Stimulated activated CD8-positive, alpha-beta memory T cell treated with anti-CD3 and anti-CD28 coated beads, Interleukin-7, amount 100 ng/mL, for 48 hours (primary cell): ENCODE results near the gene HYI.
A peak's percentile ranks its signal among the peaks of the same experiment; 100 is the strongest.
"Not testable (repeated sequence)": the region's sequence is repeated elsewhere in the genome, so short reads cannot be mapped to it uniquely, and the experiment has no call there.

Experiments used
- DNase-seq, 2 donors: peaks; one replicate each; pipeline ENCODE4 v3.0.0-alpha.2; 2020; ENCODE audit warnings: low read depth in 1 of 2; ENCODE audit errors: extremely low read depth in 1 of 2

Gene HYI

DNA sequence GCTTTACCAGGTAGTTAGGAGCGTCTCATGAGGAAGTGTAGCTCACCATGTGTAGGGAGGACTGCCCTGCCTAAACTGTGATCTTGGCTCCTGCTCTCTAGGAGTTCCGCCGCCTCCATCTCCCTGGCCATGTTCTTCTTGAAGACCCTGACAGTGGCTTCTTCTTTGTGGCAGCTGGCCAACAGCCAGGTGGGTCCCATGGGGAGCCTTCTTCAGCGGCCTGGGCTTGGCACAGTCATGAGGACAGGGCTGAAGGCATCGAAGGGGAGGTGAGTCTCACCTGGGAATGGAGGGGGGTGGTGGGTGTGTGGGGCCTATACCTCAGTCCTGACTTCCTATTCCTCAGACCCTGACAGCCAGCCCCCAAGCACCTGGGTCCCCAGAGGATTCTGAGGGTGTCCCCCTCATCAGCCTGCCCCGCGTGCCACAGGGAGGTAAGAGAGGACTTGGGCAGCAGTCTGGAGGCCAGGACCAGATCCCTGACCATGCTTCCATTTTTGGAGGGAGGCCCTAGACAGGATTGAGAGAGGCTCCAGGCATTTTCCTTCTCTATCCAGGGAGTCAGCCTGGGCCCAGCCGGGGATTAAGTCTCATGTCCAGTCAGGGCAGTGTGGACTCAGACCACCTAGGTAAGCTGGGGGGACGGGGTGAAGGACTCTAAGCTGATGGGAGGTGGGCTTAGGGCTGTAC is 21.4 kb downstream of the HYI start:
- DNase-seq: no peak

DNA sequence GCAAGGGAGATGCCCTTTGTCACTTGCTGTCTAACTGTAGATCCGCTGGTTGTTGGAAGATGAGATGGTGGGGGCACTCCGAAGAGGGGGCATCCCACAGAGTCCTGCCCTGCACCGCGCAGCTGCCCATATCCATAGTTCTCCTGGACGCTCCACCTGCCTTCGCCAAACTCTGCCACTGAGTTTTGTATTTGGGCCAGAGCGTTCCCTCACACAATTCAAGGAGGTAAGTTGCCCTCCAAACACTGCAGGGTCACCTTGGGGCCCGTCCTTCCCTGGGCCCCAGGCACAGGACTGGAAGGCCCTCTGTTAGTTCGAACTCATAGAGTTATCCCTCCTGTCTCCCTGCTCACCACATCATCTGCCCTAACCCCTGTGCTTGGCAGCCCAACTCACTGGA is 22.1 kb downstream of the HYI start:
- DNase-seq: no peak

DNA sequence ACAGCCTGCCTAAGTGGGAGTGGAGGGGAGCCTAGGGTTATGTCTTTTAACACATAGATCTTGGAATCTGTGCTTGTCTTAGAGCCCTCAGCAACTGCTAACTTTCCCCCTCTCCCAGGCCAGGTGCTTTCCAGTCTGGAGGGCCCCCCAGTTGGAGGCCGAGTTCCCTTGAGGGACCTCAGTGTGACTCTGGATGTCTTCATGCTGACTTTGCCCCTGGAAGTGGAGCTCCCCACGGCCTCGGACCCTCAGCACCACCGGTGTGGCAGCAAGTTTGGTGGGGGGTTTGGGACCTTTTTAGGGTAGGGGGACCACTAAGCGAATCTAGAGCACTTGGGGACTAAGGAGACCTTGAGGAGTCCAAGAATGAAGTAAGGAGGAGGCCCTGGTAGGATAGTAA is 22.9 kb downstream of the HYI start:
- no peak for DNase-seq

DNA sequence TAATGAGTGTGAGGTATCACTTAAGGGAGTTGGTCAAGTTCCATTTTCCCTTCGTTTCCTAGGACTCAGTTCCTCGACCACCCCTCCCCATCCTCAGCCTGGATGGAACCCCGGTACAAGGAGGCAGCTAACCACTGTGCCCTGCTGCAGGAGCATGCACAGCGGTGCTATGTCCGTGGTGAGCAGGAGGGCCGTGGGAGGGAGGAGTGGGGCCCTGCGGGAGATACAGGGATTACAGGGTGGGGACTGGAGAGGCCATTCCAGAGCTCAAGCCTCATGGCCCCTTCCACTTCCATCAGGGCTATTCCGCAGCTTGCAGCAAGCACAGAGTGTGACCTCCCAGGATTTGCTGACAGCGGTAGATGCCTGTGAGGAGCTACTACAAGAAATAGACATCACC is 25.8 kb downstream of the HYI start:
- DNase-seq: no peak

DNA sequence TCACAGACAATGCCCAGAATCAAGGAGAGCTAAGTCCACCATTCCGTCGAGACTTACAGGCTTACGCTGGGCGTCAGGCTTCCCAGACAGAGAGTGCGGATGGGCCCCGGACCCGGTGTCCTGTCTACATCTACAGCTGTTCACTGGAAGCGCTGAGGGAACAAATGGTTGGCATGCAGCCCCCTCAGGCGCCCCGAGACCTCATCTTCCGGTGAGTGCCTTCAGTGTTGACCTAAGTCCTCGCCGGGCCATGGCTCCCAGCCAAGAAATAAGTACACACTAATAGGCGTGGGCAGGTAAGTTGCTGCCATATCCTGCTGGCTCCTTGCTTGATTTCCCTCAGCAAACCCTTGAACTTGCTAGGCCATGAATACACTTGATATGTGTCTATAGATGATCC is 26.2 kb downstream of the HYI start:
- DNase-seq: no peak

DNA sequence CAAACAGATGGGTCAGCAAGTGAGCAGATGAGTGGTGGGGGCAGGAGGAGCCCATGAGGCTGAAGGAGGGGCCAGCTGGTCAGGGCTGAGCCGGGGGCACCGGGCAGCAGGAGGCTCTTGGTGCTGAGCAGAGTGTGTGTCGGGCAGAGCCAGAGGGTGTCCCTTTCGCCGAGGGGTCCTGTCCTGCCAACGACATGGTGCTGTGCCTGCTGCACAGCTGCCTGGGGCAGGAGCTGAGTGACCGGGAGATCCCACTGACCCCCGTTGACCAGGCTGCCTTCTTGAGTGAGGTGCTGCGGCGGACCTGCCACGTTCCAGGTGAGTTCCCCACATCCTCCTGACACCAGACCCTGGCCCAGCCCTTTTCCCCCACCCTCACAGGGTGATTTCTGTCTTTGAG is 27.5 kb downstream of the HYI start:
- DNase-seq: no peak

DNA sequence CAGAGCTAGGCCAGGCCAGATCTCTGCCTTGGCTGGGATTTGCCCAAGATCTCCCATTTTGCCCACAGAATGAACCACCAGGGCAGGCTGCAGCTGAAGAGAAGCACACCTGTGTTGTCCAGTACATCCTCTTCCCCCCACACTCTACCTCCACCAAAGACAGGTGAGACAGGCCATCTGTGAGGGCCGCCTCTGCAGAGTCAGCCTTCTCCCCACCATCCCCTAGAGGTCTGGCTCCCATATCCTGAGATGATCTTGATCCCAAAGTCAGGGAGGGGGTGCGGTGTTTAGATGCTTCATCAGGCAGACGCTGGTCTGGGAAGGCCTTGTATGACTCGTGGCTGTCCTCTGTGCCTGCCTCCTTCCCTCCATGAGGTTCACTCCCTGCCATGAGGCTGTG is 28.7 kb downstream of the HYI start:
- DNase-seq: no peak

DNA sequence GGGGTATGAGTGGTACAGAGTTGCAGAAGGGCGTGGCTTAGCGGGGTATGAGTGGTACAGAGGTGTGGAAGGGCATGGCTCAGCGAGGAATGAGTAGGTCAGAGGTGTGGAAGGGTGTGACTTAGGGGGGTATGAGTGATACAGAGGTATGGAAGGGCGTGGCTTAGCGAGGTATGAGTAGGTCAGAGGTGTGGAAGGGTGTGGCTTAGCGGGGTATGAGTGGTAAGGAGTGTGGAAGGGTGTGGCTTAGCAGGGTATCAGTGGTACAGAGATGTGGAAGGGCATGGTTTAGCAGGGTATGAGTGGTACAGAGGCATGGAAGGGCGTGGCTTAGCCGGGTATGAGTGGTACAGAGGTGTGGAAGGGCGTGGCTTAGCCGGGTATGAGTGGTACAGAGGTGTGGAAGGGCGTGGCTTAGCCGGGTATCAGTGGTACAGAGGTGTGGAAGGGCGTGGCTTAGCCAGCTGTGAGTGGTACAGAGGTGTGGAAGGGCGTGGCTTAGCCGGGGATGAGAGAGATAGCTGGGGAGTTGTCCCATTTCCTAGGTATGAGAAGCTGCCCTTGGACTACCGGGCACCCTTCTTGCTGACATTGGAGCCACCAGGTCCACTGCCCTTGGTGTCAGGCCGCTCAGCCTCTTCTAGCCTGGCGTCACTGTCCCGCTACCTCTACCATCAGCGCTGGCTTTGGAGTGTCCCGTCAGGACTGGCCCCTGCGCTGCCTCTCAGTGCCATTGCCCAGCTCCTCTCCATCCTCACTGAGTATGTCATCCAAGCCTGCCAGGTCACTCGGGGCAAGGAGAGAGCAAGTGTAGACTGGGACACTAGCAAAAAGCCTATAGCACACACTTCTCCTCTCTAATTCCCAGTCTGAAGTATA is 29.8 kb downstream of the HYI start:
- DNase-seq: peak in 1 of 2 donors; percentile 5

DNA sequence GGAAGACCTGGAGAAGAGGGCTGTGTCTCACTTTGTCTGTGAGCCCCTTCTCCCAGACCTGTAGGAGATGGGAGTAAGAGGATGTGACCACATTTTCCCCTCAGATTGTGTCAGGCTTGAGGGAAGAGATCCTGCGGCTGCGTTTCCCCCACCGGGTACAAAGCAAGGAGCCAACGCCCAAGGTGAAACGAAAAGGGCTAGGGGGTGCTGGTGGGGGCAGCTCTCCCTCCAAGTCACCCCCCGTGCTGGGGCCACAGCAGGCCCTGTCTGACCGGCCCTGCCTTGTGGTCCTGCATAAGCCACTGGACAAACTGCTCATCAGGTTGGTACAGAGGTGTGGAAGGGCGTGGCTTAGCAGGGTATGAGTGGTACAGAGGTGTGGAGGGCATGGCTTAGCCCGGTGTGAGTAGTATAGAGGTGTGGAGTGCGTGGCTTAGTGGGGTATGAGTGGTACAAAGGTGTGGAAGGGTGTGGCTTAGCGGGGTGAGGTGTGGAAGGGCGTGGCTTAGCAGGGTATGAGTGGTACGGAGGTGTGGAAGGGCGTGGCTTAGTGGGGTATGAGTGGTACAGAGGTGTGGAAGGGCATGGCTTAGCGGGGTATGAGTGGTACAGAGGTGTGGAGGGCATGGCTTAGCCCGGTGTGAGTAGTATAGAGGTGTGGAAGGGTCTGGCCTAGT is 30.6 kb downstream of the HYI start:
- no peak for DNase-seq

DNA sequence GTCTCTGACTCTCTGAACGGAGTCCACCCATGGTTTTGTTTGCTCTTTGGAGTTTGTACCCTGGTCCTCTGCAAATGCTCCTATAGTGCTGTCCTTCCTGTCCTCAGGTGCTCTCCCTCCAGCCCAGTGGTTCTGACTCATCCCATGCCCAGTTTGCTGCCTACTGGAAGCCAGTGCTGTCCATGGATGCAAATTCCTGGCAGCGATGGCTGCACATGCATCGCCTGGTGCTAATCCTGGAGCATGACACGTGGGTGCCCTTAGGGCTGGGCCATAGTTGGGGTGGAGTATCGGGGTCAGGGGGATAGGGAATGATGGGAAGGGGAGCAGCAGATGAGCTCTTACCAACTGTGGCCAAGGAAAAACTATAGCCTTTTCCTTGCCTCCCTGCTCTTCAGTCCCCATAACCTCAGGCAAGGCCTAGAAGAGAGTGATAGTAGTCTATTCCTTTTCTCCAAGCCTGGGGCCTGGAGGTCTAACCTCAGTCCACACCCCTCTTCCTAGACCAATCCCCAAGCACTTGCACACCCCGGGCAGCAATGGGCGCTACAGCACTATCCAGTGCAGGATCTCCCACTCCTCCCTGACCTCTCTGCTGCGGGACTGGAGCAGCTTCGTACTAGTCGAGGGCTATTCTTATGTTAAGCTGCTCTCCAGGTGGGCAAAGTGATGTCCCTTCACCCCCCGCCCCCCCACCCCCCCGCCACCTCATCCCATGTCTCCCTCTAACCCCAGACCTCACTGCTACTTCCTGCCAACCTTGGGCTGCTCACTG is 31.6 kb downstream of the HYI start:
- no peak for DNase-seq

DNA sequence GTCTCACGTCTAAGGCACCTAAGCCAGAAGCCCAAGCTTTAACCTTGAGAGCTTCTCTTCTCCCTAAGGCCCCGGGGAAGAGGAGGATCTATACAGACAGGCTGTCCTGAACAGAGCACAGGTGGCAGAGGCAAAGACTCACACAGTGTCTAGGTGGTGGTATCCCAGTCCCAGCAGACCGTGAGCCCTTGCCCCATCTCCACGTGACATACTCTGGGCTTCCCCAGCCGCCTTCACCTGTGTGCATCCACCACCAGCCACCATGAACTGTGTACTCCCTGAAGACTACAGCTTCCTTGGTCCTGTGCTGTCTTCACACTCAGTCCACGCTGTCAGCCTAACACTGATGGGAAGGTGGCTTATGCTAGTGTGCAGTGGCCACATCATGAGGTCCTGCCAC is 32.3 kb downstream of the HYI start:
- DNase-seq: no peak

DNA sequence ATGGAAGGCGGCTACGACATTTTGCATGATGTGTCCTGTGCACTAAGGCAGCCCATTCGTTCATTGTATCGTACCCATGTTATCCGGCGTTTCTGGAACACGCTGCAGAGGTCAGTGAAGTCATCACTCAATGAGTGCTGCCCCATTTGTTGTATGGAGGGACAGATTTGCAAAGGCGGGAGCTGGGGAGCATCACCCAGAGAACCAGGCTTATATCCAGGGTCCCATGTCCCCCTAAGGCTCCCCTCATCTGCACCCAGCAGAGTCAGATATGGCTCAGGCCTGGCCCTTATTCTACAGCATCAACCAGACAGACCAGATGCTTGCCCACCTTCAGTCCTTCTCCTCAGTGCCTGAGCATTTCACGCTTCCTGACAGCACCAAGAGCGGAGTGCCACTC is 32.9 kb downstream of the HYI start:
- no peak for DNase-seq

DNA sequence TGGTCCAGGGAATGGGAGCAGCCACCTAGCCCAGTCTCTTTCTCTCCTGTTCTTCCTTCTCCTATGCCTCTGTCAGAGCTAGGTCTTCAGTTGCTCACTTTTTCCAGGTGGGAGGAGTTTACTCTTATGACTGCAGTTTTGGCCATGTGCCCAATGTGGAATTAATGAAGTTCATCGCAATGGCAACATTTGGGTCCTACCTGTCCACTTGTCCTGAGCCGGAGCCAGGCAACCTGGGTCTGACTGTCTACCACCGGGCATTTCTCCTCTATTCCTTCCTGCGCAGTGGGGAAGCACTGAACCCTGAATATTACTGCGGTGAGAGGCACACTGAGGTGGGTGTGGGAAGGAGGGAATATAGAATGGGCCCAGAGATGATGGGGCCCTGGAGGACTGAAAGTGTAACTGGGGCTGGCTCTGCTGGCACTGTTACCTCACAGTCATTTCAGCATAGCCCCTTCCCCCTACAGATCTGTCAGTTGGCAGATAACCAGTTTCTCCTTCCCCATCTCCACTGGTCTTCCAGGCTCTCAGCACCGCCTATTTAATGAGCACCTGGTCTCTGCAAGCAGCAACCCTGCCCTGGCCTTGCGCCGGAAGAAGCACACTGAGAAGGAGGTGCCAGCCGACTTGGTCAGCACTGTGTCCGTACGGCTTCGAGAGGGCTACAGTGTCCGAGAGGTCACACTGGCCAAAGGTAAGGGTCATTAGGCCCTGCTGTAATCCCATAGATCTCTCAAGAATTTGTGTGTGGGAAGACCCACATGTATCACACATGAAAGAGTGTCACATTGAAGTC is 33.9 kb downstream of the HYI start:
- no peak for DNase-seq

DNA sequence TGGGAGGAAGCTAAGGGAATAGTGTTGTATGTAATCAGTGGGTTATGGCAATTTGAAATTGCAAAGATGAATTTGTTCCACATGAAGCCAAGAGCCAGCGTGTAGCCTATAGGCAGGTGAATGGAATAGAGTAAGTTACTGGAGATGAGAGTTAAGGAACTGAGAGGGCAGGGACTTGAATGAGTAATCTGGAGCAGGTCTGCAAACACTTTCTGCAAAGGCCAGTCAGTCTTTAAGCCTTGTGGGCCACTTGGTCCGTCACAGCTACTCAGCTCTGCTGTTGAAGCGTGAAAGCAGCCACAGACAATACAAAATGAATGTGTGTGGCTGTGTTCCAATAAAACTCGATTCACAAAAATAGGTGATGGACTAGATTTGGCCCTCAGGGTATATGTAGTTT is 34.9 kb downstream of the HYI start:
- DNase-seq: no peak

DNA sequence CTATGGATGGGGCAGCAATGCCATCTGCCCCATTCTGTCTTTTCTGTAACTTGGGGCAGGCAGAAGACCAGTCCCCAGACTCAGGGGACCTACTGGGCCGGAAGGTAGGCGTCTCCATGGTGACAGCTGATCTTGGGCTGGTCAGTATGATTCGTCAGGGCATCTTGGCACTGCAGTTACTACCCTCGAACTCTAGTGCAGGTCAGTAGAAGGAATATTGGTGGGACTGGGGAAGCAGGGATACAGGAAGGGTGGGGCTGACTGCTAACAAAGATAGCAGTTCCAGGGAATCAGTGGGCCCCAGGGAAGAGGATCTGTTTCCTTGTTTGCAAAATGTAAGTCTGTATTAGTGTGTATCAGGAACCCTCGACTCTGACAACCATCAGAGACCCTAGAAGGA is 37.8 kb downstream of the HYI start:
- no peak for DNase-seq

DNA sequence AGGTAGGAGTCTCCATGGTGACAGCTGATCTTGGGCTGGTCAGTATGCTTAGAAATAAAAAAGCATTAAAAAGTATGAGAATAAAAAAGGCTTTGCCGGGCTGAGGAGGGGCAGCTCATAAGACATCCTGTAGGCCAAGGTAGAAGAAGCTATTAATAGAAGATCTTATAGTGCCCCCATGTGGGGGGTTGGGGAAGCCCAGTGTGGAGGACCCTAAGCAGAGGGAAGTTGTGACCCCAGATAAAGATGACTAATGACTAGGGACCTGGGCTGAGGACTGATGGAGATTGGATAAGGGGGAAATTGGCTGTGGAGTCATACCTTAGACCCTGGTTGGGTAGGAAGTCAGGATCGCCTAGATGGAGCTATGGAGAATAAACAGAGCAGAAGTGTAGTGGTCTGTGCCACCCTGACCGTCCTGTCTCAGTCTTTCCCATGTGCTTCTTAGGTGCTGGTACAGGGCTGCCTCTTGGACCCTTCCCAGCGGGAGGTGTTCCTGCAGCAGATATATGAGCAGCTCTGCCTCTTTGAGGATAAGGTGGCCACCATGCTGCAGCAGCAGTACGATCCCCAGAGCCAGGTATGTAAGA is 39.0 kb downstream of the HYI start:
- DNase-seq: peak in 1 of 2 donors; percentile 35

DNA sequence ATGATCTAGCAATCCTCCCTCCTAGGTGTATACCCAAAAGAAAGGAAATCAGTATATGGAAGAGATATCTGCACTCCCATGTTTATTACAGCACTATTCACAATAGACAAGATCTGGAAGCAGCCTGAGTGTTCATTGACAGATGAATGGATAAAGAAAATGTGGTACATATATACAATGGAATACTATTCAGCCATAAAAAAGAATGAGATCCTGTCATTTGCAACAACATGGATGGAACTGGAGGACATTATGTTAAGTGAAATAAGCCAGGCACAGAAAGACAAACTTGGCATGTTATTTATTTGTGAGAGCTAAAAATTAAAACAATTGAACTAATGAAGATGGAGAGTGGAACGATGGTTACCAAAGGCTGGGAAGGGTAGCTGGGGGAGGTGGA is 40.3 kb downstream of the HYI start:
- DNase-seq: not testable (repeated sequence)

DNA sequence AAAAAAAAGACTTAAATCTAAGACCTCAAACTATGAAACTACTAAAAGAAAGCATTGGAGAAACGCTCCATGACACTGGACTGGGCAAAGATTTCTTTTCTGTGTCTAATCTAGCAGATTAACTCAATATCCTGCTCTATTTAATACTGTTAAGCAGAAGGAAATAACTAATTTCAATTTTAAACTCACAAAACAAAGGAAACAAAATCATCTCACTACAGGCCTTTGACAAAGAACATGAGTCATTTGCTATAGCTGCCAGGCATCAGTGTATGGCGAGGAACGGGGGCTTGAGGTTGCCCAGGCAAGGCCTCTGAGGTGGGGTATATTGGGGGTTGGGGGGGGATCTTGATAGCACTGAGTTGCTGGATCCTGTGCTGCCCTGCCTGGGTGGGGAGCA is 43.2 kb downstream of the HYI start:
- no peak for DNase-seq

DNA sequence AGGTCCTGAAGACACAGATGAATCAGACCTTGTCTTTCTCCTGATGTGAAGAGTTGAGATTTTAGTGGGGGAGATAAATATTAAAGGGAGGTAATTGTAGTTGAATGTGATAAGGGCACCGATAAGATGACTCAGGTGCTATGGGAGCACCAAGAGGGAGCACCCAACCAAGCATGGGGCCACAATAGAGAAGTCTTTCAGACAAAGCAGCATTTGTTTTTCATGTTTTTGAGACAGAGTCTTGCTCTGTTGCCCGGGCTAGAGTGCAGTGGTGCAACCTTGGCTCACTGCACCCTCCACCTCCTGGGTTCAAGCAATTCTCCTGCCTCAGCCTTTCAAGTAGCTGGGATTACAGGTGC is 47.9 kb downstream of the HYI start:
- DNase-seq: no peak

DNA sequence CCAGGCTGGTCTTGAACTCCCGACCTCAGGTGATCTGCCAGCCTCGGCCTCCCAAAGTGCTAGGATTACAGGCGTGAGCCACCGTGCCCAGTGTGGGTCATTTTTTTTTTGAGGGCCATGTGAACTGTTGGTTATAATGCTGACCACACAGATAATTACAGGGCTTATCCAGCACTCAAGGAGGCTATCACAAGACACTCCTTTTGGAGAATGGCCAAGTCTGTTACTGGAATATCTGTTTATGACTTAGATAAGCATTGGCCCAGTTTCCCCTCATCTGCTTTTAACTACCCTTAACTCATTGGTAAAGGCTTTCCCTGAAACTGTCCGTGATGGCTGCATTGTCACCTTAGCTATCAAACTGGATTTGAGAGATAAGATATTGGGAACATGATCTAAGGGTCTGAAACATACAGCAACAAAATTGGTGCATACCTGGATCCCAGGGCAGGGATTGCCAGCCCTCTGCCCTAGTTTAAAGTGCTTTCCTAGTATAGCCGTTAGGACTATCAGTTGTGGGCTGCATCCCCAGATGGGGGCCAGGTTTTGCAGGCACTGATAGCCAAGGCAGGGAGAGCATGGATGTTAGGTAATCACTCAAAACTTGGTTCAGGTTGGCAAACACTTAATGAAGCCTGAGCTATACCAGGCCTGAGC is 48.4 kb downstream of the HYI start:
- no peak for DNase-seq
